ENCODE measurements around the gene ADRM1.

DNA sequence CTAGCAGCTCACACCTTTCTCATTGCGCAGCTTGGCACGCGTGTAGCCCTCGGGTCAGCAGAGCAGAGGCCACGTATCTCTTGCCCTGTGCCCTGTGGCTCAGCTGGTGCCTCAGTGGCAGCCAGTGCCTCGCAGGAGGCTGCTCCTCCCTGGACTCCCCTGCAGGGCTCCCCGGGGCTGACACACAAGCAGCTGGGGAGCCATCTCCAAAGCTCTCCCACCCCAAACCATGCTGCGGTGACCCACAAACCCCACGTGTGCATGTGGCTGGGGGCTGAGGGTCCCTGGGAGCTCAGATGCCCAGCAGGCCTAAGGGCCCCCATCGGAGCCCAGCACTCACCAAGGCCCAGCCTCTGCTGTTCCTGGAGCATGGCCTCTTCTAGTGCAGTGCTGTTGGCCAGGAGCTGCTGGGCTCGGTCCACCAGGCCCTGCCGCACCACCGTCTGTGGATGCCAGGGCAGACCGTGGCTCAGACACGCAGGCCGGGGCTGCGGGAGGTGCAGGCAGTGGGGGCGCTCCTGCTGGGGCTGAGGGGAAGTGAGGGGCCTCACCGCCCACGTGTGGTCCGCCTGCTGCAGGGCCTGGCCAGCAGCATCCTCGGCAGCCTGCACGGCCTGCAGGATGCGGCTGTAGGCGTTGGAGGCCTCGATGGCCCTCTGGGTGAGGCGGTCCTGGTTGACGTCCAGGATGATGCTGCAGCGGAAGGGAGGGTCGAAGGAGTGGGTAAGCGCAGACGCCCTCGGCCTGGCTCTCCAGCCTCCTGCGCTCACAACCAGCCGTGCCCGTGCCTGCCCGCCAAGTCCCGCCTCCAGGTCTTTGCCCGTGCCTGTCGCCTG lies 13.8 kb downstream of the ADRM1 start:
- no peak for TF ChIP-seq ZFP30 (CRISPR knock-in tag; IDR thresholded peaks at IDR 0.05)
- no peak for TF ChIP-seq PPARA (CRISPR knock-in tag; IDR thresholded peaks at IDR 0.05; ENCODE audit: borderline replicate concordance)
- no peak for TF ChIP-seq ZFP3 (CRISPR knock-in tag; IDR thresholded peaks at IDR 0.05)
- TF ChIP-seq, protein P1, sequence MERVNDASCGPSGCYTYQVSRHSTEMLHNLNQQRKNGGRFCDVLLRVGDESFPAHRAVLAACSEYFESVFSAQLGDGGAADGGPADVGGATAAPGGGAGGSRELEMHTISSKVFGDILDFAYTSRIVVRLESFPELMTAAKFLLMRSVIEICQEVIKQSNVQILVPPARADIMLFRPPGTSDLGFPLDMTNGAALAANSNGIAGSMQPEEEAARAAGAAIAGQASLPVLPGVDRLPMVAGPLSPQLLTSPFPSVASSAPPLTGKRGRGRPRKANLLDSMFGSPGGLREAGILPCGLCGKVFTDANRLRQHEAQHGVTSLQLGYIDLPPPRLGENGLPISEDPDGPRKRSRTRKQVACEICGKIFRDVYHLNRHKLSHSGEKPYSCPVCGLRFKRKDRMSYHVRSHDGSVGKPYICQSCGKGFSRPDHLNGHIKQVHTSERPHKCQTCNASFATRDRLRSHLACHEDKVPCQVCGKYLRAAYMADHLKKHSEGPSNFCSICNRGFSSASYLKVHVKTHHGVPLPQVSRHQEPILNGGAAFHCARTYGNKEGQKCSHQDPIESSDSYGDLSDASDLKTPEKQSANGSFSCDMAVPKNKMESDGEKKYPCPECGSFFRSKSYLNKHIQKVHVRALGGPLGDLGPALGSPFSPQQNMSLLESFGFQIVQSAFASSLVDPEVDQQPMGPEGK (CRISPR knock-in tag; IDR thresholded peaks at IDR 0.05; ENCODE audit: borderline replicate concordance) = no peak
- TF ChIP-seq ESRRG (CRISPR knock-in tag; IDR thresholded peaks at IDR 0.05) = no peak
- TF ChIP-seq ZNF70 (CRISPR knock-in tag; IDR thresholded peaks at IDR 0.05) = no peak
- TF ChIP-seq BACH2 (CRISPR knock-in tag; IDR thresholded peaks at IDR 0.05; ENCODE audit: borderline replicate concordance) = no peak
- TF ChIP-seq ZNF8 (CRISPR knock-in tag; IDR thresholded peaks at IDR 0.05) = no peak
- TF ChIP-seq SNAI2 (CRISPR knock-in tag; IDR thresholded peaks at IDR 0.05) = no peak

All from SK-N-SH treated with all-trans-retinoic acid at 6 μM for 48 hours (cell line).